ENCODE measurements around the gene PRKAG2. TPM values are rescaled to one million over a fixed set of nuclear protein-coding genes. Genes with fewer than 3 reads are reported as not detected.

PRKAG2 gene
- total and polyA plus RNA-seq, 2 experiments from 2014 or later, result 17.0 to 19.5 TPM

GRCh38 chr7:151866761-151867655, 9.9 kb downstream of the PRKAG2 start:
- in situ Hi-C loops (cut with MboI), result no loop called here
- no peak overlapping the region for H3K4me2 ChIP-seq (ENCODE audit: unreplicated experiment)
- H2AFZ ChIP-seq, result no peak overlapping the region
- peaks cover 5% of the 10 kb centered on the region for H3K27me3 ChIP-seq (replicated peaks; ENCODE audit: insufficient read depth)
- no peak overlapping the region for H3K4me3 ChIP-seq
- no peaks in the 10 kb centered on the region for H3F3A ChIP-seq (ENCODE audit: insufficient read depth)
- H3K9me3 ChIP-seq (ENCODE audit: low read depth), result no peaks in the 10 kb centered on the region
- H4K20me1 ChIP-seq (ENCODE audit: insufficient read depth), result no peaks in the 10 kb centered on the region
- no peak overlapping the region for H3K27ac ChIP-seq
- no peaks in the 10 kb centered on the region for H3K79me2 ChIP-seq (ENCODE audit: insufficient read depth)
- no peak for DNase-seq
- no peaks in the 10 kb centered on the region for H3K9me2 ChIP-seq (ENCODE audit: insufficient read depth)
- no peak overlapping the region for H3K9ac ChIP-seq
- TF ChIP-seq EZH2 (IDR thresholded peaks at IDR 0.05; ENCODE audit: insufficient read depth, poor library complexity, severe bottlenecking) (no peak), EZH2phosphoT487 (IDR thresholded peaks at IDR 0.05; ENCODE audit: insufficient read depth, low read depth) (no peak)
- WGBS, 2 experiments (ENCODE audit: low coverage in 1 of 2, low lambda C conversion rate in 2 of 2, missing lambda C conversion rate in 2 of 2), result 80 to 83% methylated on average over 17 to 18 of the region's 18 CpGs
- no peaks in the 10 kb centered on the region for H3K36me3 ChIP-seq (ENCODE audit: low read depth)
- H3K4me1 ChIP-seq (ENCODE audit: insufficient read depth), result no peaks in the 10 kb centered on the region

- Histone ChIP-seq H3K27ac (no peak overlapping the region), H3K9ac (no peak overlapping the region)
Measured at GRCh38 chr7:151866028-151866427, 10.9 kb downstream of the PRKAG2 start.

DNA sequence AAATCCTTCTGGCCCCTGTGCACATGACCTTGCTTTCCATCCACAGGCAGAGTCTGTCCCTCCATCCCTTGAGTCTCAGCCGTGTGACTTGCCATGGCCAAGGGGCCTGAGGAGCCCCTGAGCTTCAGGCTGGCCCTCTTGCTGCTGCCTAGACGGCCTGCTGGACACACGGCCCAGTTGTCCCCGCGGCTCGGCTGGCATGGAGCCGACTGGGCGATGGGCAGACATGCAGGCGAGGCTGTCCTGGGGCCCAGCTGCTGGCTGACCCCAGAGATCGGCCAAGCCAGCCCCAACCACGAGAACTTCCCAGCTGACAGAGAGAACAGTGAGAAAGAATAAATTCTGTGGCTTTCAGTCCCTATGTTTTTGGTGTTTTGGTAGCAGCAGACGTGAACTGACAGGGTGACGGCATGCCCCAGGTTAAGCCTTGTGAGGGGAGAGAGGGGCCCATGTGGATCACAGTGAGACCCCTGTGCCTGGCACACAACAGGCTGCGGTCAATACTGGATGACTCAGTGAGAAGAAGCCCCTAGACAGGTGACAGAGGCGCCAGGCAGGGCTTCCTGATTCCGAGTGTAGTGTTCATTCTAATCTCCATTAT, 11.7 kb downstream of the PRKAG2 start:
- H3K4me2 ChIP-seq (ENCODE audit: unreplicated experiment), result no peak overlapping the region
- H3F3A ChIP-seq (ENCODE audit: insufficient read depth), result no peaks in the 10 kb centered on the region
- H3K27me3 ChIP-seq (replicated peaks; ENCODE audit: insufficient read depth), result peaks cover 5% of the 10 kb centered on the region
- in situ Hi-C loops (cut with MboI), result no loop called here
- TF ChIP-seq EZH2phosphoT487 (IDR thresholded peaks at IDR 0.05; ENCODE audit: insufficient read depth, low read depth), result no peak
- no peak for TF ChIP-seq EZH2 (IDR thresholded peaks at IDR 0.05; ENCODE audit: insufficient read depth, poor library complexity, severe bottlenecking)
- no peaks in the 10 kb centered on the region for H3K36me3 ChIP-seq (ENCODE audit: low read depth)
- H3K4me3 ChIP-seq, result no peak overlapping the region
- H4K20me1 ChIP-seq (ENCODE audit: insufficient read depth), result no peaks in the 10 kb centered on the region
- H3K9ac ChIP-seq, result no peak overlapping the region
- H3K79me2 ChIP-seq (ENCODE audit: insufficient read depth), result no peaks in the 10 kb centered on the region
- no peaks in the 10 kb centered on the region for H3K4me1 ChIP-seq (ENCODE audit: insufficient read depth)
- 69 to 71% methylated on average over 16 of the region's 16 CpGs for WGBS, 2 experiments (ENCODE audit: low coverage in 1 of 2, low lambda C conversion rate in 2 of 2, missing lambda C conversion rate in 2 of 2)
- H3K27ac ChIP-seq, result no peak overlapping the region
- H3K9me3 ChIP-seq (ENCODE audit: low read depth), result no peaks in the 10 kb centered on the region
- no peak for DNase-seq
- no peak overlapping the region for H2AFZ ChIP-seq
- no peaks in the 10 kb centered on the region for H3K9me2 ChIP-seq (ENCODE audit: insufficient read depth)

More at GRCh38 chr7:151866028-151866427, 10.9 kb downstream of the PRKAG2 start:
- Histone ChIP-seq H3K4me1 (ENCODE audit: insufficient read depth) (no peaks in the 10 kb centered on the region), H3K4me3 (no peak overlapping the region), H2AFZ (no peak overlapping the region), H3K4me2 (ENCODE audit: unreplicated experiment) (no peak overlapping the region), H3K27me3 (replicated peaks; ENCODE audit: insufficient read depth) (peaks cover 5% of the 10 kb centered on the region), H4K20me1 (ENCODE audit: insufficient read depth) (no peaks in the 10 kb centered on the region), H3K9me2 (ENCODE audit: insufficient read depth) (no peaks in the 10 kb centered on the region), H3K9me3 (ENCODE audit: low read depth) (no peaks in the 10 kb centered on the region), H3K36me3 (ENCODE audit: low read depth) (no peaks in the 10 kb centered on the region), H3K79me2 (ENCODE audit: insufficient read depth) (no peaks in the 10 kb centered on the region), H3F3A (ENCODE audit: insufficient read depth) (no peaks in the 10 kb centered on the region)
- TF ChIP-seq EZH2phosphoT487 (IDR thresholded peaks at IDR 0.05; ENCODE audit: insufficient read depth, low read depth), result no peak
- no peak for TF ChIP-seq EZH2 (IDR thresholded peaks at IDR 0.05; ENCODE audit: insufficient read depth, poor library complexity, severe bottlenecking)
- no peak for DNase-seq
- WGBS, 2 experiments (ENCODE audit: low coverage in 1 of 2, low lambda C conversion rate in 2 of 2, missing lambda C conversion rate in 2 of 2), result 74 to 85% methylated on average over 7 of the region's 7 CpGs
- in situ Hi-C loops (cut with MboI), result no loop called here

- no peaks in the 10 kb centered on the region for H3K9me3 ChIP-seq (ENCODE audit: low read depth)
- WGBS, 2 experiments (ENCODE audit: low coverage in 1 of 2, low lambda C conversion rate in 2 of 2, missing lambda C conversion rate in 2 of 2), result 75 to 79% methylated on average over 6 of the region's 6 CpGs
- H3K79me2 ChIP-seq (ENCODE audit: insufficient read depth), result no peaks in the 10 kb centered on the region
- H2AFZ ChIP-seq, result no peak overlapping the region
- no peak overlapping the region for H3K27ac ChIP-seq
- no peaks in the 10 kb centered on the region for H3F3A ChIP-seq (ENCODE audit: insufficient read depth)
- no peaks in the 10 kb centered on the region for H3K4me1 ChIP-seq (ENCODE audit: insufficient read depth)
- no peaks in the 10 kb centered on the region for H3K9me2 ChIP-seq (ENCODE audit: insufficient read depth)
- no peaks in the 10 kb centered on the region for H4K20me1 ChIP-seq (ENCODE audit: insufficient read depth)
- no peak overlapping the region for H3K9ac ChIP-seq
- H3K27me3 ChIP-seq (replicated peaks; ENCODE audit: insufficient read depth), result peaks cover 5% of the 10 kb centered on the region; the same call in 1 of the 2 replicates
- no peak for TF ChIP-seq EZH2phosphoT487 (IDR thresholded peaks at IDR 0.05; ENCODE audit: insufficient read depth, low read depth)
- TF ChIP-seq EZH2 (IDR thresholded peaks at IDR 0.05; ENCODE audit: insufficient read depth, poor library complexity, severe bottlenecking), result no peak
- H3K36me3 ChIP-seq (ENCODE audit: low read depth), result no peaks in the 10 kb centered on the region
- H3K4me3 ChIP-seq, result no peak overlapping the region
- H3K4me2 ChIP-seq (ENCODE audit: unreplicated experiment), result no peak overlapping the region
- in situ Hi-C loops (cut with MboI), result no loop called here
- DNase-seq, result no peak
Measured at GRCh38 chr7:151864561-151864960, 12.4 kb downstream of the PRKAG2 start.
